ENCODE measurements around the gene LCNL1.
"Not testable (repeated sequence)": the region's sequence is repeated elsewhere in the genome, so short reads cannot be mapped to it uniquely, and the experiment has no call there.

Gene LCNL1

DNA sequence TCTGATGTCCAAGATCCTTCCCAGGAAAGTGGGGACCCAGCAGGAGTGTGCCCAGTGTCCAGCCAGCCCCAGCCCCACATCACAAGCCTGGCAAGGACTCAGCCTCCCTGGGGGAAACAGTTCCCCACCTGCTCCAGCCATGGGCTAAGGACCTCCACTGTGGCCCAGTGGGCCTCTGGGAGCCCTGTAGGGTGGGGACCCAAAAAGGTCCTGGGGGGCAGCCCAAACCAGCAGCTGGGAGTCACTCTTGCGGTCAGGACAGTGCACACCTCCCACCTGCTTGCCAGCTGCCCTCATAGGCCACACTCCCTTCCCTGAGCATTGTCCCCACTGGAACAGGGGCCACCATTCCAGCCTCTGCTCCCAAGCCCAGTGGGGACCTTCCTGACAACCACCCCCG, 43.6 kb downstream of the LCNL1 start:
- no peak for DNase-seq (ENCODE audit: low read depth, low spot score)

DNA sequence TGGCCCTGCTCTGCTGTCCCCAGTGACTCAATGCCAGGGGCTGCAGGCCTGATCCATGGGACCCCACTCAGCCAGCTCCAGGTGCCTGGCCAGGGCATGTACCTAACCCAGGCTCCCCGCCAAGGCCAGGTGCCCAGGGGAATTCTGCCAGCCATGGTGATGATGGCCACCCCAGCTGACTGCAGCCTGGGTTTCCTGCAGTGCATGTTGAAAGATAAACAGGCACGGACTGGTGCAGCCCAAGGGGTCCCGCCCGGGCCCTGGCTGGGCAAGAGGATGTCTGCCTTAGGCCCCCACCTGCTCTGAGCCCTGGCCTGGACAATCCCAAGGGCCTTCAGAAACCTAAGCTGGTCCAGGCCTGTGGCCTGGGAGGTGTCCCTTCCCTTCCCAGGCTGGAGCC, 44.0 kb downstream of the LCNL1 start:
- DNase-seq (ENCODE audit: low read depth, low spot score): no peak

DNA sequence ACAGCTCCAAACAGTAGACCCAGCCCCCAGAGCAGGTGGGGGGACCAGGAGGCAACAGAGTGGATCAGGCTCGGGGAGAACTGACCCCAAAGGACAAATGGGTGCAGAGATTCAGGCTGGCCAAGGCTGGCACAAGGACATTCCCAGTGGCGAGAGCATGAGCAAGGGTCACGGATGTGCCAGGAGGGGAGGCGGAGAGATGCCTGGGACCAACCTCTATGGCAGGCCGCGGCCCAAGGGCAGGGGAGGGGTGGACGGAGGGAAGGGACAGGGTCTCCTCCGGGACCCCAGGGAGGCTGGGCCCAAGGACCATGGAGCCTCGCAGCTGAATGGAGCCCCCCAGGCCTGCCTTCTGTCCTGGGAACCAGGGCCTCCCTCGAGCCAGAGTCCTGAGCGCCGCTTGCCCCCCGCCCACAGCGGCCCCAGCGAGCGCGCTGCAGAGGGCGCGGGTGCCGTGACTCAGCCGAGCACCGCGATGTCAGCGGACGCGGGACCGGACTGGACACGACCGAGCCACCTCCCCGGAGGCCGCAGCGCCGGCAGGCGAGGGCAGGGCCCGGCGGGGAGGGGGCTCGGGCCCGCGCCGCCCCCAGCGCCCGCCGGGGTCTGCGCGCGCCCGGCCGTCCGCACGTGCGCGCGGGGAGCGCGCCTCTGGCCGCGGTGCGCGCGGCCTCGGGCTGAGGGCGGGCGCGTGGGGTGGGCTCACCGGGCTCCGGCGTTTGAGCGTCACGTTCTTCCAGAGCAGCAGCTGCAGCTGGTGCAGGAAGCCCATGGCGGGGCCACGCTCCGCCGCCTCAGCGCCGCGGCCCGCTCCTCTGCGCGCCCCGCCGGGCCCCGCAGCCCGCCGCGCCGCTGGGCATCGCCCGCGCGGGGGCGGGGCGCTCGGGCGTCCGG, 44.8 kb downstream of the LCNL1 start, which contains the start of gene ABCA2:
Gene ABCA2, minus strand, starts transcription at position 869 of the 894 bp plus-strand sequence. Its CDS starts 97 bp downstream, at position 772.
- no peak for DNase-seq (ENCODE audit: low read depth, low spot score)

DNA sequence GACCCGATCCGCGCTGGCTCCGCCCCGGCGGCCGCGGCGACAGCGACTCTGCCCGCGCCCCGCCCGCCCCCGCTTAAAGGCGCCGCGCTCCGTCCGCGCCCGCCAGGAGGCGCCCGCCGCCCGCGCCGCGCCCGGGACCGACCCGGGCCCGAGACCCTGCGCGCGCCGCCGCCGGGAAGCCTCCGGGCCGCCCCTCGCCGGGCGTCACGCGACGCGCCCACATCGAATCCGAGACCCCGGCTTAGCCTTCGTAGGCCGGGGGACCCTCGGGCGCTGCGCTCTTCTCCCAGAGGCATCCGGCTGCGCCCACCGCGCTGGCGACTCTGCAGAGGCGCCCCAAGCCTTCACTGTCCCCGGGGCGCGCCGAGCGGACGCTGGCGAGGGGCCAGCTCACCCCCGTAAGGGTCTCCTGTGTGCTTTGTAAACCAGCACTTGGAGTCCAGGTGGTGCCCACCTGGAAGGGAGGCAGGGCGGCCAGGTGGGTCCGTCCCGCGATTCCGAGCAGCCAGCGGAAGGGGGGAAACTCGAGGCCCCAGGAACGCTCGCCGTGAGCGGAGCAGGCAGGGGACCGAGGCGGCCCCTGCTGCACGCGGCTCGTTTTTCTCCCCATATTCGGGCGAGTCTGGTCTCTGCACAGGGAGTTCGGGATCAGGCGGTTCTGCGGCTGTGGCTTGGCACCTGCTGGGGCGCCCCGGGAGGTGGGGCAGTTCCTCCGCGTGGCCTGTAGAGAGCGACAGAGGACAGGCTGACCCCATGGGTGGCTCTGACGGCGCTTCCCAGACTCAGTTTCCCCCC, 45.7 kb downstream of the LCNL1 start:
- no peak for DNase-seq (ENCODE audit: low read depth, low spot score)

DNA sequence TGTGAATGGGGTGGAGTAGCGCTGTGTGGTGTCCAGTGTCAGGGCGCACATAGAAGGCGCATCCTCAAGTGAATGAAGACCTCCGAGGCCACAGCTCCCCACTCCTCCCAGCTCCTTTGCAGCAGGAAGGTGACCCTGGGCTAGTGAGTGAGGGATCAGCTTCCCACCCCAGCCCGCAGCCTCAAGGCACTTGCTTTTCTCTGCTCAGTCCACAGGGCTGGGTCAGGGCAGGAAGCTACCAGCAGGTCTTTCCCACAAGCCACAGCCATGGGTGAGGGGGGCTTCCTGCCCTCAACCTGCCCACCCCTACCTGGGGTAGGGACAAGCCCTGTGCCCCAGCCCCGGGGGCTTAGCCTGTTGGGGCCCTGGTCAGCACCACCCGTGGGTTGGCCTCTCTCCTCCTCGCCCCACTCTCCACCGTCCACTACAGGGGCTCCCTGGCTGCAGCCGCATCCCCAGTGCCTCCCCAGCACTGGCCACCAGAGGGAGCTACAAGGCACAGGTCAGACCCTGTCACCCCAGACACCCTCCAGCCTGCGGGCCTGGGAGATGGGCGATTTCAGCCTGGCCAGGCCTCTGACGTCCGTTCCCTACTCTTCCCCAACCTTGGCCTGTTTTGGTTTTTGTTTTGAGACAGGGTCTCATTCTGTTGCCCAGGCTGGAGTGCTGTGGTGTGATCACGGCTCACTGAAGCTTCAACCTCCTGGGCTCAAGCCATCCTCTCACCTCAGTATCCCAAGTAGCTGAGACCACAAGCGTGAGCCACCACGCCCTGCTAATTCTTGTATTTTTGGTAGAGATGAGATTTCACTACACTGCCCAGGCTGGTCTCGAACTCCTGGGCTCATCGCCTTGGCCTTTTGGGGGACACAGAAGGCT, 46.5 kb downstream of the LCNL1 start:
- no peak for DNase-seq (ENCODE audit: low read depth, low spot score)

DNA sequence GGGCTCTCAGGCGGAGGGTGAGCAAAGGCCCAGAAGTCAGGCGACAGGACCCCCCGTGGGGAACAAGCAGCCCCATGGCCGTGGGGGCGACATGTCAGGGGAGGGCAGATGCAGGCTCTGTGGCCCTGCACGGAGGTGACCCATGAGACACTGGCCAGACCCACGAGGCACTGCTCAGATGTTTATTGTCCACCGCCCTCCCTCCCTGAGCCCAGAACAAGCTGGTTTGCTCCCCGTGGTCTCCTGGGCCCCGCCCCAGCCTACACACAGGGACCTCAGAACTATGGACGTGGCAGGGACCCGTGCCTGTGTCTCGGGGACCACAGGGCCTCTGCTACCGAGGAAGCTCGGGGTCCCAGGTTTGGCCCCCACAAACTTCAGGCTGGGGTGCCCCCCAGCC, 47.2 kb downstream of the LCNL1 start:
- no peak for DNase-seq (ENCODE audit: low read depth, low spot score)

DNA sequence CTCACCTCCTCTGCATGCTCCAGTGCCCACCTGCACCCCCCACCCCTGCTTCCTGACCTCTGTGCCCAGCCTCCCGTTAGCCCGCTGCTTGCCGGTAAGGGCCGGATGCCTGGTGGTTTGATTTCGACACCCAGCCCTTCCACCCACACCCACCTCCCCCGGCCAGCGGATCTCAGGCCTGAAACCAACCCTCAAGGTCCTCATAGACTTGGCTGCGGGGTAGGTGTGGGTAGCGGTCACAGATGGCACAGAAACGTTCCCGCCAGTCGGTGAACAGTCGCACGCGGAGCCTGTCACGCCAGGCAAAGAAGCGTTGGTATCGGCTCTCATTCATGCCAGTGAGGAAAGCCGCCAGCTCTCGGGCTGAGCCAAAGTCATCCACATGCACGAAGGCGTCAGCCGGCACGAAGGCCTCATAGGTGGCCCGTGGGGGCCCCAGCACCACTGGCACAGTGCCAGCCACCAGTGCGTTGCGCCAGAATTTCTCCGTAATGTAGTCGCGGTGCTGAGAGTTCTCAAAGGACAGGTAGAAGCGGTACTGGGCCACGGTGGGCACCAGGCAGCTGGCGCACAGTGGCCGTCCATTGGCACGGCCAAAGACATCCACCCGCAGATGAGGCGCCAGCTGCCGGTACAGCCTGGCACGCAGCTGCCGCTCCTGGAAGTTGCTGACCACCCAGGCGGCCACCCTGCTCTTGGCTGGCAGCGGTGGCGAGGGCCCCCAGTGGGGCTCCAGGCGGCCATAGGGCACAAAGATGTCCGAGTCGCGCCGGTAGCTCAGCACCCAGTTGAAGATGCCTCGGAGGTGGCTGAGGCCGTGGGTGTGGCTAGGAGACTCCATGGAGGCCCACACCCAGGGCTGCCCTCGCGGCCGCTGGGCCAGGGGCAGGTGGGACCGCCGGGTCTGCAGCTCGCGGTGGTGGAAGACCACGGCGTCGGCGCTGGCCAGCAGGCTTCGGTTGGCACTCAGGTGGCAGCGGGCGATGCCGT, 48.0 kb downstream of the LCNL1 start:
- no peak for DNase-seq (ENCODE audit: low read depth, low spot score)

DNA sequence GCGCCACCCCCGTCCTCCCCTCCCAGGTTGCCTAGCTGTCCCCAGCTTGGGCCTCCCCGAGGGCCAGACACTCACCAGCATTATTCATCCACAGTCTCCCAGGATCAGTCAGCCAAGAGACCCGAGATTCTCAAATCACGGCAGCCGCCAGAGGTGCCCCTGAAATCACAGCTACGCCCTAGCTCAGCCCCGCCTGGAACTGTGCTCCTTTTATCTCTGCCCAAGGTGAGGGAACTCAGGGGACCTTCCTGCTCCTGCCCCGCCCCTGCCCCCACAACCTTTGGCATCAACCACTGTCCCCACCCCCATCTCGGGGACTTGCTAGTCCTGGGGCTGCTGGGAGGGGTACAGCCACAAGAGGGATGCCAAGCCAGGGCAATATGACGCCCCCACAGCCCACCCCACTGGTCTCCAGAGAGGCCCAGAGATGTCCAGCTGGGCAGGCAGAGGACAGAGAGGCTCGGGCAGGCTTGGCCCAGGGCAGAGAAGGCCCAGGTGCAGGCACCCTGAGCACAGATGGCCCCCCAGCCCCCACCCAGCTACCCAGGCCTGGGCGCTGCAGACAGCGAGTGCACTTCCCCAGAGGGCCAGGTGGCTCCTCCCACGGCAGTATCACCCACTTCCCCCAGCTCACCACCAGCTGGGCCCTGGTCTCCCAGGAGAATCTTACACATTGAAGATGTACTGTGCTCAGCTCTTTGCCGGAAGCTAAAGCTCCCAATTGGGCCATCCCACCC, 49.3 kb downstream of the LCNL1 start, which contains the start of gene FUT7:
Gene FUT7, minus strand, starts transcription at position 185 of the 737 bp plus-strand sequence. Its CDS starts 97 bp downstream, at position 88.
- DNase-seq (ENCODE audit: low read depth, low spot score): no peak

DNA sequence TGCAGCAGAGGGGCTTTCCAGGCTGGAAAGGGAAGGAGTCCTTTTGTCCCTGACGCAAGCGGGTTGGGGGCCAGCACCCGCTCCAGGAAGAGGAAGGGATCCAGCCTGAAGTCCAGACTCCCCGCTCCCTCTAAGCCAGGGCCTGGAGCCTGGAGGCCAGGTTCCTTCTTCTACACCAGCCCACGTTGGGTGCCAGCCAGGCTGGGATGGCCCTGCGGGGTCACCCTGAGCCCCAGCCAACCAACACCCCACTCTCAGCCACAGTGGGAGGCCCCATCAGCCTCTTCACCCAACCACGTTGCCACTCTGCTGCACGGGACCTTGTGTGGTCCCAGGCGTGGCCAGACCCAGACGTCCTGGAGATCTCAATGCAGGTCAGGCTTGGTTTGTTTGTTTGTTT, 50.1 kb downstream of the LCNL1 start:
- DNase-seq (ENCODE audit: low read depth, low spot score): no peak

DNA sequence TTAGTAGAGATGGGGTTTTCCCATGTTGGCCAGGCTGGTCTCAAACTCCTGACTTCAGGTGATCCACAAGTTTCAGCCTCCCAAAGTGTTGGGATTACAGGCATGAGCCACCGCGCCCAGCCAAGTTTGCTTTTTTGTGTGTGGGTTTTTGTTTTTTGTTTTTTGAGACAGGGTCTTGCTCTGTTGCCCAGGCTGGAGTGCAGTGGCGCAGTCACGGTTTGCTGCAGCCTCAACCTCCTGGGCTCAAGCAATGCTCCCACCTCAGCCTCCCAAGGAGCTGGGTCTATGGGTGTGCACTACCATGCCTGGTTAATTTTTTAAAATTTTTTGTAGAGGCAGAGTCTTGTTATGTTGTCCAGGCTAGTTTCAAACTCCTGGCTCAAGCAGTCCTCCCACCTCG, 50.7 kb downstream of the LCNL1 start:
- DNase-seq (ENCODE audit: low read depth, low spot score): not testable (repeated sequence)

DNA sequence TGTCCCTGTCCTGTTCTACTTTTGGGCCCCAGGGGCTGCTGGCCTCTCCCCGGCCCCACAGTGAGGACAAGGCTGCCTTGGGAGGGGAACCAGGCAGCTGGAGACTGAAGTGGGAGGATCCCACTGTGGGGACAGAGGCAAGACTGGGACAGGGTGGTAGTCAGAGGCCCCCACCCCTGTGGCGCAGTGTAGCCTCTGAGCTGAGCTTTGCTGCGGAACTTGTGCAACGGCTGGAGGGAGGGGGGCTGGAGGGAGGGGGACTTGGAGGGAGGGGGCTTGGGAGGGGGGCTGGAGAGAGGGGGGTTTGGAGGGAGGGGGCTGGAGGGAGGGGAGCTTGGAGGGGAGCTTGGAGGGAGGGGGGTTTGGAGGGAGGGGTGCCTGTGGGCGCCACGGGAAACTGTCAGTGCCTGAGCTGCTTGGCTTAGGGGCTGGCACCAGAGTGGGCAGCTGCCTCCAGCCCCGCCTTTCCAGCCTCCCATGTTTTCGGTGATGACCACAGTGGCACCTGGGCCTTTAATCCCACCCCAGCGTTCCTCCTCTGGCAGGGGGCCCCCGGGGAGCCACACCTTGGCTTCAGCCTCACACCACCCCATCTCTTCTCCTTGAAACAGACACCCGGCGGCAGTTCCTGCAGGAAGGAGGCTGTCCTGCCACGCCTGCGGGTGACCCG, 51.4 kb downstream of the LCNL1 start:
- no peak for DNase-seq (ENCODE audit: low read depth, low spot score)

DNA sequence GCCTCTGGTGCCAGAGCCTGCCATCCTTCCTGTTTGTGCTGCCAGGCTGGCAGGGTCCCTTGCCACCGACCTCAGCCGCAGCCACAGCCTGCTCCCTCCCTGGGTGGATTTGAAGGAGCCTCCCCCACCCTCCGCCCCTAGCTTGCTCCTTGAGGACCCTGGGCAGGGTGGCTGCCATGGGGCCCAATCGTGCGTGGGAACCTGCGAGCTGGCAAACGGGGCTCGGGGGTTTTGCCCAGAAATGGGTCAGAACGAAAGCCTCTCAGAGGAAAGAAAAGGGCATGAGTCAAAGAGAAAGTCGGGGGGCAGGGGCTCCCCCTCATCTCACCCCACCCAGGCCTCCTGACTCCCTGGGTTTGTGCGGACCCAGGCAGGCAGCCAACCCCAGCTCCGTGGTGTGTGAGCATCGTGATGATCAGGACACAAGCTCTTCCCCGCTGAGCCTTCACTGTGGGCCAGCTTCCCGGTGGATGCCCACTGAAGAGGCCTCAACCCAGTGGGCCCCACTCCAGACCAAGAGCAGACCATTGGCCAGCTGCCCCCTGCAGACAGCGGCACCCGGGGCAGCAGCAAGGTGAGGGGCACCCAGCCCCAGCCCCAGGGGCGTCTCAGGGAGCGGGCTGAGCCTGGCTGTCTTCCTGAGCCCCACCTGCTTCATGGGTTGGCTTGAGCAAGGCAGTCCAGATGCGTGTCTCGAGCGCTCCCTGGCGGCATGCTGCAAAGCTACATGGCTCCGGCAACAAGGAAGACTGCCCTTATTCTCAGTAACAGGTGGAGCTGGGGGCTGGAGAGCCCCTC, 52.1 kb downstream of the LCNL1 start:
- DNase-seq (ENCODE audit: low read depth, low spot score): no peak
